ENCODE data around the gene TNNT3.

GRCh38 chr11:1915795-1916131 is 3.7 kb upstream of the TNNT3 start:
- TF ChIP-seq SUZ12 (IDR thresholded peaks at IDR 0.05; ENCODE audit: extremely low read depth, insufficient read depth, insufficient read length) = no peak
- TF ChIP-seq YY1 (IDR thresholded peaks at IDR 0.05; ENCODE audit: insufficient read depth, insufficient read length) = no peak
- TF ChIP-seq ZNF274 (IDR thresholded peaks at IDR 0.05; ENCODE audit: low read depth, low read length) = no peak
